DMS153 (cell line): ENCODE results near the gene C2CD4B.

Experiments
- DNase-seq: peaks from one replicate; lab custom pipeline; 2025; lab: John Stamatoyannopoulos, UW

C2CD4B gene

GRCh38 chr15:62118520-62119226 is 46.4 kb downstream of the C2CD4B start:
- no peak for DNase-seq

- no peak for DNase-seq
Observed at GRCh38 chr15:62115847-62116246, 49.2 kb downstream of the C2CD4B start.
